ENCODE results near the gene ZNF782. TPM values are rescaled to one million over a fixed set of nuclear protein-coding genes. Genes with fewer than 3 reads are reported as not detected.

ZNF782 gene
- total and polyA plus RNA-seq, 2 donors (not counting 1 experiment from before 2014, with no cell fraction given) = 1.2 to 2.6 TPM

DNA sequence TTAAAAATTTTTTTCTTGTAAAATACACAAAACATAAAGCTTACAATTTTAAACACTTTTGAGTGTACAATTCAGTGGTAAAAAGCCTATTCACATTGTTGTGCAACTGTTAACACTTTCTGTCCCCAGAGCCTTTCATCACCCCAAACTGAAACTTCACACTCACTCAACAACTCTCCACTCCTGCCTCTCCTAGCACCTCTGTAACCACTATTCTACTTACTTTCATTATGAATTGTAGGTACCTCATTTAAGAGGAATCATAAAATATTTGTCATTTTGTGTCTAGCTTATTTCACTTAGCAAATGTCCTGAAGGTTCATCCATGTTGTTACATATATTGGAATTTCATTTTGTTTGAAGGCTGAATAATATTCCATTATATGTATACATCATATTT is 72.1 kb downstream of the ZNF782 start:
- Histone ChIP-seq H2AFZ (ENCODE audit: low read length) (no peak overlapping the region), H3K4me3 (replicated peaks in 1 of 4; ENCODE audit: control extremely low read depth in 1 of 4, insufficient read depth in 1 of 4, low read depth in 3 of 4, low read length in 4 of 4) (no peak overlapping the region), H3K27me3 (ENCODE audit: control insufficient read depth, insufficient read depth, low read length) (no peaks in the 10 kb centered on the region), H3K9ac (ENCODE audit: insufficient read depth, low read length) (no peak overlapping the region), H3K79me2 (ENCODE audit: control insufficient read depth, insufficient read depth, low read length) (peaks cover 3% of the 10 kb centered on the region), H3K9me3 (ENCODE audit: control insufficient read depth, insufficient read depth, low read depth, low read length) (no peaks in the 10 kb centered on the region), H3K4me1 (ENCODE audit: control insufficient read depth, extremely low read depth, insufficient read depth, low read length) (no peaks in the 10 kb centered on the region), H3K4me2 (ENCODE audit: extremely low read depth, insufficient read depth, low read length) (no peak overlapping the region), H3K36me3 (ENCODE audit: control insufficient read depth, insufficient read depth, low read length) (no peaks in the 10 kb centered on the region), H4K20me1 (ENCODE audit: control insufficient read depth, extremely low read depth, insufficient read depth, low read length) (no peaks in the 10 kb centered on the region), H3K27ac (ENCODE audit: insufficient read depth, low read length) (no peak overlapping the region)
- no peak for DNase-seq (ENCODE audit: low read depth in 2 of 2)
- TF ChIP-seq, protein P1, sequence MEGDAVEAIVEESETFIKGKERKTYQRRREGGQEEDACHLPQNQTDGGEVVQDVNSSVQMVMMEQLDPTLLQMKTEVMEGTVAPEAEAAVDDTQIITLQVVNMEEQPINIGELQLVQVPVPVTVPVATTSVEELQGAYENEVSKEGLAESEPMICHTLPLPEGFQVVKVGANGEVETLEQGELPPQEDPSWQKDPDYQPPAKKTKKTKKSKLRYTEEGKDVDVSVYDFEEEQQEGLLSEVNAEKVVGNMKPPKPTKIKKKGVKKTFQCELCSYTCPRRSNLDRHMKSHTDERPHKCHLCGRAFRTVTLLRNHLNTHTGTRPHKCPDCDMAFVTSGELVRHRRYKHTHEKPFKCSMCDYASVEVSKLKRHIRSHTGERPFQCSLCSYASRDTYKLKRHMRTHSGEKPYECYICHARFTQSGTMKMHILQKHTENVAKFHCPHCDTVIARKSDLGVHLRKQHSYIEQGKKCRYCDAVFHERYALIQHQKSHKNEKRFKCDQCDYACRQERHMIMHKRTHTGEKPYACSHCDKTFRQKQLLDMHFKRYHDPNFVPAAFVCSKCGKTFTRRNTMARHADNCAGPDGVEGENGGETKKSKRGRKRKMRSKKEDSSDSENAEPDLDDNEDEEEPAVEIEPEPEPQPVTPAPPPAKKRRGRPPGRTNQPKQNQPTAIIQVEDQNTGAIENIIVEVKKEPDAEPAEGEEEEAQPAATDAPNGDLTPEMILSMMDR (conservative IDR thresholded peaks at IDR 0.05 in 1 of 2, IDR thresholded peaks at IDR 0.05 in 1 of 2; ENCODE audit: low read depth in 1 of 2, low read length in 2 of 2) = no peak
- TF ChIP-seq EZH2 (IDR thresholded peaks at IDR 0.05; ENCODE audit: low read length, missing control alignments) = no peak

DNA sequence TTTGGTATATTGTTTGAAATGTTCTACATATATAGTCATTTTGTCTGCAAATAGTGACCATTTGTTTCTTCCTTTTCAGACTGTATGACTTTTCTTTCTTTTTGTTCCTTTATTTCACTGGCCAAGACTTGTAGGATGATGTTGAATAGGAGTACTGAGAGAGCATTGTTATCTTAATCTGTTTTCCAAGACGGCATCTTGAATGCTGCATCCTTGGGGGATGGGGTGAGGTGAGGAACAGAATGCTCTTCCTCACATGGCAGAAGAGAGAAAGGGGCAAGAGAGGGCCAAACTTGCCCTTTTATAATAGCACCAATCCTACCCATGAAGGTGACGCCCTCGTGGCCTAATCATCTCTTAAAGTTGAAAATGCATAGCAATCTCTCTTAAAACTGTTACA is 72.8 kb downstream of the ZNF782 start:
- Histone ChIP-seq H3K36me3 (ENCODE audit: control insufficient read depth, insufficient read depth, low read length) (no peaks in the 10 kb centered on the region), H3K4me3 (replicated peaks in 1 of 4; ENCODE audit: control extremely low read depth in 1 of 4, insufficient read depth in 1 of 4, low read depth in 3 of 4, low read length in 4 of 4) (no peak overlapping the region), H3K4me2 (ENCODE audit: extremely low read depth, insufficient read depth, low read length) (no peak overlapping the region), H3K79me2 (ENCODE audit: control insufficient read depth, insufficient read depth, low read length) (peaks cover 8% of the 10 kb centered on the region), H3K27ac (ENCODE audit: insufficient read depth, low read length) (no peak overlapping the region), H3K9ac (ENCODE audit: insufficient read depth, low read length) (no peak overlapping the region), H4K20me1 (ENCODE audit: control insufficient read depth, extremely low read depth, insufficient read depth, low read length) (no peaks in the 10 kb centered on the region), H3K9me3 (ENCODE audit: control insufficient read depth, insufficient read depth, low read depth, low read length) (no peaks in the 10 kb centered on the region), H3K4me1 (ENCODE audit: control insufficient read depth, extremely low read depth, insufficient read depth, low read length) (no peaks in the 10 kb centered on the region), H3K27me3 (ENCODE audit: control insufficient read depth, insufficient read depth, low read length) (no peaks in the 10 kb centered on the region), H2AFZ (ENCODE audit: low read length) (no peak overlapping the region)
- TF ChIP-seq, protein P1 (conservative IDR thresholded peaks at IDR 0.05 in 1 of 2, IDR thresholded peaks at IDR 0.05 in 1 of 2; ENCODE audit: low read depth in 1 of 2, low read length in 2 of 2) = no peak
- TF ChIP-seq EZH2 (IDR thresholded peaks at IDR 0.05; ENCODE audit: low read length, missing control alignments) = no peak
- DNase-seq (ENCODE audit: low read depth in 2 of 2) = no peak

DNA sequence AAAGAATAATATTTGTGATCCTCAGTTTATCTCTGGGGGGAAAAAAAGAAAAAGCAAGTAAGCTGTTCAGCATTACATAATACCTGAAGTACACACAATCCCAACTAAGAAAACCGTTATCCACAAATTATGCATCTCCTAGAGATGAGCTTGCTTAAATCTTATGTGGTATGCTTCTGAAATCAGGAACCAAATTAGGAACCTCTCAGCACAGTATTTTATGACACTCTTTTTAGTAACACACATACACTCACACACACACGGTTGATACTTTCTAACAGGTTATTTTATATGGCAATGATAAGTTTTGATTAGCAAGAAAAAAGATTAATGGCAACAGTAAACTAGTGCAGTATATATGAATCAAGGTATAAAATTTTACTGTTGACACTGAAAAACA is 75.2 kb downstream of the ZNF782 start:
- peak overlapping the region in 2 of 4 experiments; percentile 57 to 89 for H3K4me3 ChIP-seq (replicated peaks in 1 of 4; ENCODE audit: control extremely low read depth in 1 of 4, insufficient read depth in 1 of 4, low read depth in 3 of 4, low read length in 4 of 4)
- H3K36me3 ChIP-seq (ENCODE audit: control insufficient read depth, insufficient read depth, low read length) = no peaks in the 10 kb centered on the region
- DNase-seq (ENCODE audit: low read depth in 2 of 2) = no peak
- TF ChIP-seq, protein P1 (conservative IDR thresholded peaks at IDR 0.05 in 1 of 2, IDR thresholded peaks at IDR 0.05 in 1 of 2; ENCODE audit: low read depth in 1 of 2, low read length in 2 of 2) = no peak
- no peak for TF ChIP-seq EZH2 (IDR thresholded peaks at IDR 0.05; ENCODE audit: low read length, missing control alignments)
- no peak overlapping the region for H3K4me2 ChIP-seq (ENCODE audit: extremely low read depth, insufficient read depth, low read length)
- H3K9ac ChIP-seq (ENCODE audit: insufficient read depth, low read length) = no peak overlapping the region
- no peaks in the 10 kb centered on the region for H3K4me1 ChIP-seq (ENCODE audit: control insufficient read depth, extremely low read depth, insufficient read depth, low read length)
- no peaks in the 10 kb centered on the region for H3K27me3 ChIP-seq (ENCODE audit: control insufficient read depth, insufficient read depth, low read length)
- no peak overlapping the region for H2AFZ ChIP-seq (ENCODE audit: low read length)
- peaks cover 8% of the 10 kb centered on the region for H3K79me2 ChIP-seq (ENCODE audit: control insufficient read depth, insufficient read depth, low read length)
- H3K27ac ChIP-seq (ENCODE audit: insufficient read depth, low read length) = no peak overlapping the region
- no peaks in the 10 kb centered on the region for H3K9me3 ChIP-seq (ENCODE audit: control insufficient read depth, insufficient read depth, low read depth, low read length)
- no peaks in the 10 kb centered on the region for H4K20me1 ChIP-seq (ENCODE audit: control insufficient read depth, extremely low read depth, insufficient read depth, low read length)
